ENCODE measurements around the gene TTC32. TPM values are rescaled to one million over a fixed set of nuclear protein-coding genes. Genes with fewer than 3 reads are reported as not detected.
A peak's percentile ranks its signal among the peaks of the same experiment; 100 is the strongest.

Gene TTC32
- 13.1 and 16.1 TPM in 2 replicates for total RNA-seq
- long read RNA-seq, partial matches to known transcripts = 0 of 14 reads
- long read RNA-seq, other reads (novel, unspliced or antisense) = 11 of 14 reads

DNA sequence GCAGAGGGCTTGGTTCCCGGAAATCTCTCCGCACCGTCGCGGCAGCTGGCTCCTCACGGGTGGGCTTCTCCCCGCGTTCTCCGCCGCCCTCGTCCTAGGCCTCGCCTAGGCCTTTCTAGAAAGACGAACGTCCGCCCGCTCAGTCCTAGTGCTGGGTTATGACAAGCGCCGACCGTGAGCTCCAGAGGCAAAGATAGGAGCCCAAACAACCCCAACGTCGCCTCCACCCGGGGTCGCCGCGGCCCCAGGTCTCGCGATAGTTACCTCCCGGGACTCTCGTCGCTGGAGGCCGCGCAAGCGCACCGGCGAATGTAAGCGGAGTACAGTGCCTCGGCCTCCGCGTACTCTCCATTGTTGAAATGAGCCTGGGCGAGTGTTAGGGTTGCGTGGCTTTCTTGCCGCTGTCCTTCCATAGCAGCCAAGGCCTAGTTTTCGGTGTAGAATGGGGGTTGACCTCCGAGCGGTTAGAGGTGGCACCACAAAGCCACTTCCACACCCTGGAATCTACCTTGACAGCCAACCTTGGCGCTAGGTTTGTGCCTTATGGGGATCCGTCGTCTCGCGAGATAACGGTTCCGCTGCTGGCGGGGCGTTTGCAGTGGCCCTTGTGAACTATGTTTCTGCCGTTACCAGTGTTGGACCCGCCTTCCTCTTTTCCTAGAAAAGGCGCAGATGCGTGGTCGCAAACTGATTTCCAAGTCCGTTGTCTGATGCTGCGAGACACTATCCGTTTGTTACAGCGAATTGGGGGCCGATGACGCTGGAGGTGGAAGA is at the start of gene TTC32:
TTC32 (minus strand) TSS at position 542 of the 774 bp plus-strand sequence; CDS start at position 413, 129 bp downstream.
- peaks cover 4% of the 10 kb centered on the region for H3K36me3 Mint-ChIP-seq (ENCODE audit: unreplicated experiment)
- peak within 1 kb of the TSS; percentile 100 for H3K27ac Mint-ChIP-seq (ENCODE audit: unreplicated experiment)
- H3K4me3 Mint-ChIP-seq (ENCODE audit: unreplicated experiment) = peak within 1 kb of the TSS; percentile 95
- H3K9me3 Mint-ChIP-seq (ENCODE audit: unreplicated experiment) = no peaks in the 10 kb centered on the region
- H3K27me3 Mint-ChIP-seq (ENCODE audit: unreplicated experiment) = no peaks in the 10 kb centered on the region
- H3K4me1 Mint-ChIP-seq (ENCODE audit: unreplicated experiment) = peaks cover 42% of the 10 kb centered on the region
- DNase-seq (ENCODE audit: extremely low spot score, unreplicated experiment) = peak; percentile 98
- TF ChIP-seq, protein P1, sequence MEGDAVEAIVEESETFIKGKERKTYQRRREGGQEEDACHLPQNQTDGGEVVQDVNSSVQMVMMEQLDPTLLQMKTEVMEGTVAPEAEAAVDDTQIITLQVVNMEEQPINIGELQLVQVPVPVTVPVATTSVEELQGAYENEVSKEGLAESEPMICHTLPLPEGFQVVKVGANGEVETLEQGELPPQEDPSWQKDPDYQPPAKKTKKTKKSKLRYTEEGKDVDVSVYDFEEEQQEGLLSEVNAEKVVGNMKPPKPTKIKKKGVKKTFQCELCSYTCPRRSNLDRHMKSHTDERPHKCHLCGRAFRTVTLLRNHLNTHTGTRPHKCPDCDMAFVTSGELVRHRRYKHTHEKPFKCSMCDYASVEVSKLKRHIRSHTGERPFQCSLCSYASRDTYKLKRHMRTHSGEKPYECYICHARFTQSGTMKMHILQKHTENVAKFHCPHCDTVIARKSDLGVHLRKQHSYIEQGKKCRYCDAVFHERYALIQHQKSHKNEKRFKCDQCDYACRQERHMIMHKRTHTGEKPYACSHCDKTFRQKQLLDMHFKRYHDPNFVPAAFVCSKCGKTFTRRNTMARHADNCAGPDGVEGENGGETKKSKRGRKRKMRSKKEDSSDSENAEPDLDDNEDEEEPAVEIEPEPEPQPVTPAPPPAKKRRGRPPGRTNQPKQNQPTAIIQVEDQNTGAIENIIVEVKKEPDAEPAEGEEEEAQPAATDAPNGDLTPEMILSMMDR (IDR thresholded peaks at IDR 0.05) = no peak

DNA sequence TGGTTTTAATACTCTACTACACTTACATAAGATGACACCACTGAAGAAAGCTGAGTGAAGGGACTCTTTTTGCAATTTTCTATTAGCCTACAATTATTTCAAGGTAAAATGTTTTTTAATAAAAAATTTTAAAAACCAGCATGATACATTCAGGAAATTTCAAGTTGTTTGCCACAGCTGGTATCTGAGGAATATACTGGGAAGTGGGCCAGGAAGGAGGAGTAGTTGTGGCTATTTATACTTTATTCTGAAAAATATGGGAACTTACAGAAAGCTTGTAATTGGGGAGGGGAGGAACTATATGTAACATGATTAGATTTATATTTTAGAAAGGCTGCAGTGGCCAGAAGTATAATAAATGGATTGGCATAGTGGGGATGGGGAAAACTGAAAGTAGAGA is 47.3 kb upstream of the TTC32 start:
- TF ChIP-seq, protein P1 (IDR thresholded peaks at IDR 0.05) = no peak
- no peak overlapping the region for H3K4me3 Mint-ChIP-seq (ENCODE audit: unreplicated experiment)
- H3K9me3 Mint-ChIP-seq (ENCODE audit: unreplicated experiment) = no peaks in the 10 kb centered on the region
- H3K27me3 Mint-ChIP-seq (ENCODE audit: unreplicated experiment) = no peaks in the 10 kb centered on the region
- peak overlapping the region; percentile 70 for H3K27ac Mint-ChIP-seq (ENCODE audit: unreplicated experiment)
- peaks cover 19% of the 10 kb centered on the region for H3K36me3 Mint-ChIP-seq (ENCODE audit: unreplicated experiment)
- peaks cover 25% of the 10 kb centered on the region for H3K4me1 Mint-ChIP-seq (ENCODE audit: unreplicated experiment)
- DNase-seq (ENCODE audit: extremely low spot score, unreplicated experiment) = no peak

- TF ChIP-seq, protein P1 (IDR thresholded peaks at IDR 0.05) = no peak
- Mint-ChIP-seq H3K4me1 (ENCODE audit: unreplicated experiment) (peaks cover 25% of the 10 kb centered on the region), H3K9me3 (ENCODE audit: unreplicated experiment) (no peaks in the 10 kb centered on the region), H3K4me3 (ENCODE audit: unreplicated experiment) (no peak overlapping the region), H3K27ac (ENCODE audit: unreplicated experiment) (no peak overlapping the region), H3K36me3 (ENCODE audit: unreplicated experiment) (peaks cover 18% of the 10 kb centered on the region), H3K27me3 (ENCODE audit: unreplicated experiment) (no peaks in the 10 kb centered on the region)
- DNase-seq (ENCODE audit: extremely low spot score, unreplicated experiment) = no peak
These were observed 45.6 kb upstream of the TTC32 start for GRCh38 chr2:19947184-19947940.

DNA sequence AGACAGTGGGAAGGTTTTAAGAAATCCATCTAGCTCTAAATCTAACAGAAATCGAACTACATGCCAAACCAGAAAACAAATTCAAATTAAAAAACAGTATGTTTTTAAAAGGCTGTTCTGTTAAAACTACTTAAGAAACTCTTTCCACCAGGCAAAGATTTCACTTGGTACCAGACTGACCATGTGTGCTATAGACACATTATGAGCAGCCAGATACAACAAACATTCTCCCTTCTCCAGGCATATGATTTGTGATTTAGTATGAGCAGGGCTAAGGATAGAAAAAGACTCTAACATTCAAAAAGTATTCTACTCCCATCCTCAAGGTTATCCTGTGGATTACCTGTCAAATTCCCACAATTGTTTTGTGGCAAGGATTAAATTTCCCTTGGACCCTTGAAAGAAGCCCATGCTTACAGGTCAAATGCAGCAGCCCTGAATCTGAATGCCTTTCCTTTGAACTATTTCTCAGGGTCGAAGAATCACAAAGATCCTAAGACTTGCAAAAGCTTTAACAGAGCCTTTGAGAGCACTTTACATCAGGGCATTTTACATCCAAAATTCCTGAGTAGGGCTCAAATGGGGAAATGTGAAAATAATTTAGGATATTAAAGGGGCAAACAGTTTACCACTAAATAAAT is 42.5 kb upstream of the TTC32 start:
- DNase-seq (ENCODE audit: extremely low spot score, unreplicated experiment) = no peak

More for the DNA sequence above, 42.5 kb upstream of the TTC32 start:
- Mint-ChIP-seq H3K27ac (ENCODE audit: unreplicated experiment) (no peak overlapping the region), H3K4me3 (ENCODE audit: unreplicated experiment) (no peak overlapping the region), H3K9me3 (ENCODE audit: unreplicated experiment) (no peaks in the 10 kb centered on the region), H3K27me3 (ENCODE audit: unreplicated experiment) (no peaks in the 10 kb centered on the region), H3K4me1 (ENCODE audit: unreplicated experiment) (peaks cover 20% of the 10 kb centered on the region), H3K36me3 (ENCODE audit: unreplicated experiment) (peaks cover 20% of the 10 kb centered on the region)
- TF ChIP-seq, protein P1 (IDR thresholded peaks at IDR 0.05) = no peak

Data from osteocyte (in vitro differentiated cells).